ENCODE results near the gene NTN1. TPM values are rescaled to one million over a fixed set of nuclear protein-coding genes. Genes with fewer than 3 reads are reported as not detected.

NTN1 gene
- total RNA-seq, 1 experiment from 2014 or later, result 4.2 TPM

DNA sequence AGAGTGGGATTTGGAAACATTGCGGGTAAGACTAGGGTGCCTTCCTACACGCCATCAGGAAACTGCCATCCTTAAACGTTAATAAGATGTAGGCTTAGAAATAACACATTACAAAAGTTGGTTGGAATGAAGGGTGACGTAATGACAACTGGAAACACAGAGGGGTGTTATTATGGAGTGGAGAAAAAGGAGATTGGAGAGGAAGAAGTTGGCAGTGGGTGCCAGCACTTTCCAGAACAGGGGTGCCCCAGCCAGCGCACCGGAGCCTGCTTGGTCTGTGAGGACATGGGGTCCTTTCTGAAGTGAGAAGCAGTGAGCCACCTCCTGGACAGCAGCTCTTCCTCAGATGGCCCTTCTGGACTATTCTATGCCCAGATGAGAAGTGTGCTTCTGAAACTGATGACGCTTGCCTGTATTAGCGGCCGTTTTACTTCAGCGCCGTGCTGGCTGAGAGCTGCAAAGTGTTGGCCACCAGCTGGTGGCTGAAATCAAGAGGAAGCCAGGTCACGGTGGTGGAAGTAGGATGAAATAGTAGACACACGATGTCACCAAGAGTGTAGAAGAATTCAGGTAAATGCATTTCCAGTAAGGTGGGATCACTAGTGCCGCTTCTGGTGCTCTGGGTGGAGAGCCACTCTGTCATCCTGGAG is 244.8 kb downstream of the NTN1 start (continued):
- no peak for TF ChIP-seq CTCF (IDR thresholded peaks at IDR 0.05 in 2 of 3, conservative IDR thresholded peaks at IDR 0.05 in 1 of 3; ENCODE audit: borderline replicate concordance in 1 of 3, insufficient read depth in 1 of 3, low read depth in 2 of 3, low read length in 2 of 3)

DNA sequence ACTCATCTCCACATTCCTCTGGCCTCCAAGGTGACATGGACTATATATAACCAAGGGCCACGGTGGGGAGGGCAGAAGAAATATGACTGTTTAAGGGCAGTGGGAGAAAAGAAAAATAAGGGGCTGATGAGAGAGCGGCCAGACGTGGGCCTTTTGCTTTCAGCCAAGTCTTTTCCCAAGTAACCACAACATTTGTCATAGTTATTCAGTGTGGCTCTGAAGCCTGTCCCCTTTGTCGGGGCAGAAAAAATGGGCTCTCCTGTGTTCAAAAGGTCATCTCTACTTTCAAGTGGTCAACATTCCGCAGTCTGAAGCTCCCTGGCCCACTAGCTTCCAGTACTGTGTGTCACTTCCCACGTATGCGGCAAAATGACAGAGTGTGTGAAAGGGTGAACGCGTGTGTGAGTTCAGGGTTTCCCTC is 245.4 kb downstream of the NTN1 start:
- intact Hi-C loops (cut with micrococcal nuclease), result no loop called here
- ChIA-PET POLR2A (no interaction called here), CTCF (no interaction called here), RAD21 (ENCODE audit: low non-redundant PET in 1 of 2, low total read pairs in 2 of 2, uncharacterized antibody in 2 of 2, unreplicated experiment in 2 of 2) (no interaction called here)
- H3K9ac ChIP-seq (ENCODE audit: low read length), result no peak overlapping the region
- H3K27me3 ChIP-seq (ENCODE audit: insufficient read depth, low read length), result no peaks in the 10 kb centered on the region
- no peaks in the 10 kb centered on the region for H3K36me3 ChIP-seq (ENCODE audit: control insufficient read depth in 1 of 2, insufficient read depth in 2 of 2, low read length in 2 of 2)
- H3K9me3 ChIP-seq (ENCODE audit: control insufficient read depth in 1 of 2, insufficient read depth in 1 of 2, low read depth in 1 of 2, low read length in 2 of 2), result no peaks in the 10 kb centered on the region
- no peak overlapping the region for H2AFZ ChIP-seq (ENCODE audit: low read depth, low read length, poor library complexity, severe bottlenecking)
- H3K4me3 ChIP-seq (replicated peaks in 1 of 2; ENCODE audit: low read depth in 1 of 2, low read length in 2 of 2), result no peak overlapping the region
- TF ChIP-seq ELF1 (IDR thresholded peaks at IDR 0.05; ENCODE audit: borderline replicate concordance, low read depth) (no peak), POLR2A (IDR thresholded peaks at IDR 0.05; ENCODE audit: borderline replicate concordance, extremely low read depth, insufficient read depth, insufficient read length) (no peak), CEBPB (IDR thresholded peaks at IDR 0.05; ENCODE audit: low read depth) (no peak), YY1 (IDR thresholded peaks at IDR 0.05; ENCODE audit: extremely low read depth, insufficient replicate concordance, low read depth, low read length) (no peak), SRF (IDR thresholded peaks at IDR 0.05; ENCODE audit: low read depth) (no peak), FOSL1 (IDR thresholded peaks at IDR 0.05; ENCODE audit: low read depth) (no peak), ZFX (IDR thresholded peaks at IDR 0.05) (no peak), SIN3A (IDR thresholded peaks at IDR 0.05; ENCODE audit: low read depth) (no peak), POLR2AphosphoS5 (IDR thresholded peaks at IDR 0.05; ENCODE audit: low read depth, low read length) (no peak), RAD21 (IDR thresholded peaks at IDR 0.05; ENCODE audit: low read depth) (no peak), JUND (IDR thresholded peaks at IDR 0.05) (no peak)
- TF ChIP-seq, protein P1, sequence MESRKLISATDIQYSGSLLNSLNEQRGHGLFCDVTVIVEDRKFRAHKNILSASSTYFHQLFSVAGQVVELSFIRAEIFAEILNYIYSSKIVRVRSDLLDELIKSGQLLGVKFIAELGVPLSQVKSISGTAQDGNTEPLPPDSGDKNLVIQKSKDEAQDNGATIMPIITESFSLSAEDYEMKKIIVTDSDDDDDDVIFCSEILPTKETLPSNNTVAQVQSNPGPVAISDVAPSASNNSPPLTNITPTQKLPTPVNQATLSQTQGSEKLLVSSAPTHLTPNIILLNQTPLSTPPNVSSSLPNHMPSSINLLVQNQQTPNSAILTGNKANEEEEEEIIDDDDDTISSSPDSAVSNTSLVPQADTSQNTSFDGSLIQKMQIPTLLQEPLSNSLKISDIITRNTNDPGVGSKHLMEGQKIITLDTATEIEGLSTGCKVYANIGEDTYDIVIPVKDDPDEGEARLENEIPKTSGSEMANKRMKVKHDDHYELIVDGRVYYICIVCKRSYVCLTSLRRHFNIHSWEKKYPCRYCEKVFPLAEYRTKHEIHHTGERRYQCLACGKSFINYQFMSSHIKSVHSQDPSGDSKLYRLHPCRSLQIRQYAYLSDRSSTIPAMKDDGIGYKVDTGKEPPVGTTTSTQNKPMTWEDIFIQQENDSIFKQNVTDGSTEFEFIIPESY (IDR thresholded peaks at IDR 0.05; ENCODE audit: extremely low read depth, insufficient replicate concordance, low read length), result no peak
- TF ChIP-seq, protein P2, sequence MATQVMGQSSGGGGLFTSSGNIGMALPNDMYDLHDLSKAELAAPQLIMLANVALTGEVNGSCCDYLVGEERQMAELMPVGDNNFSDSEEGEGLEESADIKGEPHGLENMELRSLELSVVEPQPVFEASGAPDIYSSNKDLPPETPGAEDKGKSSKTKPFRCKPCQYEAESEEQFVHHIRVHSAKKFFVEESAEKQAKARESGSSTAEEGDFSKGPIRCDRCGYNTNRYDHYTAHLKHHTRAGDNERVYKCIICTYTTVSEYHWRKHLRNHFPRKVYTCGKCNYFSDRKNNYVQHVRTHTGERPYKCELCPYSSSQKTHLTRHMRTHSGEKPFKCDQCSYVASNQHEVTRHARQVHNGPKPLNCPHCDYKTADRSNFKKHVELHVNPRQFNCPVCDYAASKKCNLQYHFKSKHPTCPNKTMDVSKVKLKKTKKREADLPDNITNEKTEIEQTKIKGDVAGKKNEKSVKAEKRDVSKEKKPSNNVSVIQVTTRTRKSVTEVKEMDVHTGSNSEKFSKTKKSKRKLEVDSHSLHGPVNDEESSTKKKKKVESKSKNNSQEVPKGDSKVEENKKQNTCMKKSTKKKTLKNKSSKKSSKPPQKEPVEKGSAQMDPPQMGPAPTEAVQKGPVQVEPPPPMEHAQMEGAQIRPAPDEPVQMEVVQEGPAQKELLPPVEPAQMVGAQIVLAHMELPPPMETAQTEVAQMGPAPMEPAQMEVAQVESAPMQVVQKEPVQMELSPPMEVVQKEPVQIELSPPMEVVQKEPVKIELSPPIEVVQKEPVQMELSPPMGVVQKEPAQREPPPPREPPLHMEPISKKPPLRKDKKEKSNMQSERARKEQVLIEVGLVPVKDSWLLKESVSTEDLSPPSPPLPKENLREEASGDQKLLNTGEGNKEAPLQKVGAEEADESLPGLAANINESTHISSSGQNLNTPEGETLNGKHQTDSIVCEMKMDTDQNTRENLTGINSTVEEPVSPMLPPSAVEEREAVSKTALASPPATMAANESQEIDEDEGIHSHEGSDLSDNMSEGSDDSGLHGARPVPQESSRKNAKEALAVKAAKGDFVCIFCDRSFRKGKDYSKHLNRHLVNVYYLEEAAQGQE (IDR thresholded peaks at IDR 0.05; ENCODE audit: low read depth), result no peak
- no peak for DNase-seq (ENCODE audit: low read depth, low spot score)
- no peaks in the 10 kb centered on the region for H3K9me2 ChIP-seq (ENCODE audit: insufficient read depth)
- no peak overlapping the region for H3K4me2 ChIP-seq (ENCODE audit: low read length)
- no peaks in the 10 kb centered on the region for H3K79me2 ChIP-seq (ENCODE audit: insufficient read depth, low read length)
- H4K20me1 ChIP-seq (ENCODE audit: insufficient read depth), result no peaks in the 10 kb centered on the region
- H3K27ac ChIP-seq (ENCODE audit: low read depth, low read length), result no peak overlapping the region
- no peaks in the 10 kb centered on the region for H3K4me1 ChIP-seq (ENCODE audit: control insufficient read depth in 1 of 2, insufficient read depth in 2 of 2, low read length in 2 of 2)
- no peak for ATAC-seq
- no TSS peak for BruUV-seq (replicated peaks)

All from HCT116 (cell line).